ENCODE measurements around the gene AP2B1.
"Not testable (repeated sequence)": the region's sequence is repeated elsewhere in the genome, so short reads cannot be mapped to it uniquely, and the experiment has no call there.

The AP2B1 gene

DNA sequence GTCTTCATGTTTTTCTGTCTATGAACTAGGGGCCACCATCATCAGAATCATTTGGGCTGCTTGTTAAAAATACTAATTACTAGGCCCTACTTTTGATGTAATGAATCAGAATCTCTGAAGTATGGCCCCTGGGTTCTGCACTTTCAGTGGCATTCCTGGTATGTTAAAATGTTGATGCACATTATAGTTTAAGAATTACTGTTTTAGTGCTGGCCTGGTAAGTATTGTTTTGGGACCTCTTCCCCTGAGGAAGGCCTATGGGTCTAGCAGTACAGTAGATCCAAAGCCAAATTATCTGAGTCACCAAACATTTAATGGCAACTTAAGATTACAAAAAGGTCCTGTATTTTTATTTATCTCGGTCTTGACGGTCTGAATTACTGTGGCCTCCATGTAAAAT is 58.8 kb downstream of the AP2B1 start:
- DNase-seq, result no peak

DNA sequence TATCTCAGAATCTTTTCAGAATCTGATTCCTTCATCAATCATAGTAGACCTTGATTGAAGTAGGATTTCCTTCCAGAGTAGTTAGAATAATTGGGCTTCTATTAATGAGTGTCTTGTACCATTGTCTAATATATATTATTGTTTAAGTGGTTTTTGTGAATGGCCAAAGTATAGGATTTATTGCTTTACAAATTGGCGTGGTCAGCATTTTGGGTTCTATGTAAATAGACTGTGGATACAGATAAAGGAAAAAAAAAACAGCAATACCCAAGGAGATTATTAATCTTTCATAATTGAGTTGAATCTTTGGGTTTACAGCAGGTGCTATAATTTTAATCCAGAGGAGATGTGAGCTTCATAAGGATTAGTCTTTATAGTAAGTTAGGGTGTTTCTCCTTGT is 64.3 kb downstream of the AP2B1 start:
- DNase-seq, result no peak

DNA sequence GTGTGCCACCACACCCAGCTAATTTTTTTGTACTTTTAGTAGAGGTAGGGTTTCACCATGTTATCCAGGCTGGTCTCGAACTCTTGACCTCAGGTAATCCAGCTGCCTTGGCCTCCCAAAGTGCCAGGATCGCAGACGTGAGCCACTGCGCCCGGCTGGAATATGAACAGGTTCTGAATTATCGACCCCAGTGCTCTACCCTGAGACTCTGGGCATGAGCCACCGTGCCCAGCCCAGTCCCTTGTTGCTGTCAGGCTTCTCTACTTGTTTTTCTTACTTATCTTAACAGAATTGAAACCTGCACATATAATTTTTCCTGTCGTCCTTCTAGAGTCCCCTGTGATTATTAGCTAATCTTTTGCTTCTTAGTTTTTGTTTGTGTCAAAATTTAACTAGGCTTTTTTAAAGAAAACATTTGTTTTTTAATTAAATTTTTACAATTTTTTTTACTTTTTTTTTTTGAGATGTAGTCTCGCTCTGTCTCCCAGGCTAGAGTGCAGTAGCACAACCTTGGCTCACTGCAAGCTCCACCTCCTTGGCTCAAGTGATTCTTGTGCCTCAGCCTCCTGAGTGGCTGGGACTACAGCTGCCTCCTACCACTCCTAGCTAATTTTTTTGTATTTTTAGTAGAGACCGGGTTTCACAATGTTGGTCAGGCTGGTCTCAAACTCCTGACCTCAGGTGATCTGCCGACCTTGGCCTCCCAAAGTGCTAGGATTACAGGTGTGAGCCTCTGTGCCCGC is 66.7 kb downstream of the AP2B1 start:
- DNase-seq, result no peak

- DNase-seq, result no peak
Measured at GRCh38 chr17:35655303-35655702, 68.2 kb downstream of the AP2B1 start.

DNA sequence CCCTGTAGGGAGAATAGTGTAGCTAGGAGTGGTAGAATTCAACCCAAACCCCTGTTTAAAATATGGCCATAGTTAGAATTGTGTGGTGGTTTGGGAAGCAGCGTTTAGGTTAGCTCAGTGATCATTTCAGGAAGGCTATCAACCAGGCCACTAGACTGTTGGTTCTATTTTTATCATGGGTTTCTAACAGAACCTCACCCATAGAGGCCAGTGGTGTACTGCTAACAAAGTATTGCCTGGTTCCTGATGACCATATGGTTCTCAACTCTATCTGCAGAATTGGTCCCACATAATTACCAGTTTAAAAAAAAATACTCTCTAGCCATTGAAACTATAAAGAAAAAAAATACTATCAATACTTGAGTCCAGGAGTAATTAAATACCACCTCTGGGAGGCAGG is 73.8 kb downstream of the AP2B1 start:
- no peak for DNase-seq

DNA sequence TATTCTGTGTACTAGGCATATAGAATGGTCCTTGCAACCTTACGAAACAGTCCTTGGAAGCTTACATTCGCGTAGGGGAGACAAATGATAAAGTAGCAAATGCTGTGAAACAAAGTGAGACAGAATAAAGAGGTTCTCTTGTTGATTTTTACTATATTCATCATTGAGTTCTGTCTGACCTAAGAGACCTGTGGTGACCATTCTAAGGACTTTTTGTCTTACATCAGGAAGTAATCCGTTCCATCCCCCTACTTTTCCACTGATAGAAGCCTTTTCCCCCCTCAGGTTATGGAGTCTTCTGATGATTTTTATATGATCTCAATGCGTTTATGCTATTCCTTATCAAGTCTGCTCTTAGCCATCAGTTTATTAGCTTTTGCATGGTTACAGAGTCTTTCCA is 77.6 kb downstream of the AP2B1 start:
- DNase-seq, result no peak

DNA sequence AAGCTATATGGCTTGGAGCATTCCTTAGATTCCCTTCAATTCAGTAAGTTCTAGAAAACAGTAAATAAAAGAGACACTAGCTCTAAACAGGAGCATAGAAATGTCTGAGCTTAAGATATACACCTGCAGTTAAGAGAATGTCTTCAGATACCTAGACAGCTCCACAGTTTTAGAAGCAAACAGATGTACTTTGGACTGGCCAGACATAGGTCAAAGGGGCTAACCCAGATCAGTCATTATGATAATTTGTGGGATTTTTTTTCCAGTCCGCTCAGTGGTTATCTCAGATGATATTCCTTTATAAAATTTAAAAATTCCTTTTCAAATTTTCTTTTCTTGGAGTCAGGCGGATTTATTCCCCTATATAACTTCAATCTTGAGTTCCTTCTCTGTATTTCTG is 78.5 kb downstream of the AP2B1 start:
- DNase-seq, result no peak

GRCh38 chr17:35666070-35666469 is 78.9 kb downstream of the AP2B1 start:
- no peak for DNase-seq

DNA sequence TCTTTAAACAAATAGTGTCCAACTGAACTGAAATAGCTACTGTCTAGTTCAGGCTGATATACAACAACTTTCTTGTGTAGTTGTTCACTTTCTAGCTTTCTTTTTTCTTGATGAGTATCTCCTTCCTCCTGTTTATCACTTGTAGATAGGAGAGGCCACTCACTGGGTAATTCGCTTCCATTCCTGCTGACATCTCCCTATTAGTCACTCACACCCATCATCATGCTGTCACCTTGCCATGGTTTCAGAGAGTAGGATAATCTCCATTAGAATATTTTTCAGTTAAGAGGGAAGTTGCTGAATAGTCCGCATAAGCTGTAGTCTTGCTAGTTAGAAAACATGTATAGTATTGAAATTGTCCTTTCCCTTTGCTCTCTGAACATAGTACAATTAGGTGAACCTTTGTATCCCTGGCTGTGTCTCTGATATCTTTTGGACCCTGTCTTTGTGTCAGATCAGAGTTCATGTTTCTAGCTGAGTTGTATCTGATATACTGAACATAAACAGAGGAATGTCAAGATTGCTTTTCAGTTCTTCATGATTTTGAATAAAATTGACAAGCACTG is 79.9 kb downstream of the AP2B1 start:
- no peak for DNase-seq

- no peak for DNase-seq
Measured at GRCh38 chr17:35668802-35669201, 81.7 kb downstream of the AP2B1 start.

DNA sequence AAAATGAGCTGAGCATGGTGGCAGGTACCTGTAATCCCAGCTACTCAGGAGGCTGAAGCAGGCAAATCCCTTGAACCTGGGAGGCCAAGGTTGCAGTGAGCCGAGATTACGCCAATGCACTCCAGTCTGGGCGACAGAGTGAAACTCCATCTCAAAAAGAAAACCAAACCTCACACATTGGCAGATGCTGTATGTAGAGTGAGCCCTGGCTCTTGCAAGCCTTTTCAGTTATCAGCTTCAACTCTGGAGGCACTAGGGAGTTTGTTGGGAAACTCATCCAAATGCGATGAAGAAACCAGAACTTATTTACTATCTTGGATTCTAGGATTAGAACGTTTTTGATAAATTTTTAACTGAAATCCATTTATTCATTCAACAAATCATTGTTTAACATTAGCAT is 87.4 kb downstream of the AP2B1 start:
- no peak for DNase-seq

DNA sequence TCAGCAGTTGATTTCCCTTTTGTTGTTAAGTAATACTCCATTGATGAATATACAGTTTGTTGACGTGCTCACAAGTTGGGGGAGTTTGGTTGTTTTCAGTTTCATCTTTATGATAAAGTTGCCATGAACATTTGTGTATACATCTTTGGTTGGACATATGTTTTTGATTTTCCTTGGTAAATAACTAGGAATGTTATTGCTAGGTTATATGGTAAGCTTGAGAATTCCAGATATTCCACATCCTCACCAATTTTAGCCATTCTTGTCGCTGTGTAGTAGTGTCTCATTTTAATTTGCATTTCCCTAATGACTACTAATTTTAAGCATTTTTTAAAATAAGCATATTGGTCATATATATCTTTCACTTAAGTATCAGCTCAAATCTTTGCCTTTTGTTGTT is 89.3 kb downstream of the AP2B1 start:
- no peak for DNase-seq

- no peak for DNase-seq
Measured at GRCh38 chr17:35679007-35679682, 92.0 kb downstream of the AP2B1 start.

- DNase-seq, result no peak
Measured at GRCh38 chr17:35683591-35683990, 96.5 kb downstream of the AP2B1 start.

DNA sequence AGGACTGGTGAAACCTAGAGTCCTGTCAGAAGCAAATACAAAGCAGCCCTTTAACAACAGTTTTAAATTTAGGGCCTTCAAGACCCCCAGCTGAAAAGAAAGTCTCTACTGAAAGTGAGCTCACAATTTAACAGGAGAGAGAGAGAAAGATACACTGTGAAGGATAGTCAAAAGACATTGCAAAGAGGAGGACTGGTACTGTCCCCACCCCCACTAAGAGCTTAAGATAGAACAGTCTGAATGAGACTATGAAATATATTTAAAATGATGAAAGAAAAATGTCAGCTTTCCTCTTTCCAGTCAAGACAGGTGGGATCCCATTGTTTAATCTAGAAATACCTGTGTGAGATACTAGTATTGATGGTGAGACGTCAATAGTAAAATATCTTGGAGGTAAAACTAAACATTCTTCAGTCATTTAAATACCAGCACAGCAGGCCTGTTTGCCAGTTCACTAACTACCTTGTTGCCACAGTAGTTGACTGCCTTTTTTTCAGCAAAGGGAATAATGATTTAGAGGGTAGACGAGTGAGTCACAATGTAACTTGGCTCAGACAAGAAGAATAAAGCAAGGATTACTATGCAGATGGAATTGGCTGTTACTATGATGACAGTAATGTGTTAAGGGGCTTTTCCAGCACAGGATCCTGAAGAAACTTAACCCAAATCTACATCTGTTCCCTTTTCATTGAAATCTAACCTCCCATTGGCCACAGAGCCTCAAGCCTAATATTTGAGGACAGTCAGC is 97.1 kb downstream of the AP2B1 start:
- no peak for DNase-seq

DNA sequence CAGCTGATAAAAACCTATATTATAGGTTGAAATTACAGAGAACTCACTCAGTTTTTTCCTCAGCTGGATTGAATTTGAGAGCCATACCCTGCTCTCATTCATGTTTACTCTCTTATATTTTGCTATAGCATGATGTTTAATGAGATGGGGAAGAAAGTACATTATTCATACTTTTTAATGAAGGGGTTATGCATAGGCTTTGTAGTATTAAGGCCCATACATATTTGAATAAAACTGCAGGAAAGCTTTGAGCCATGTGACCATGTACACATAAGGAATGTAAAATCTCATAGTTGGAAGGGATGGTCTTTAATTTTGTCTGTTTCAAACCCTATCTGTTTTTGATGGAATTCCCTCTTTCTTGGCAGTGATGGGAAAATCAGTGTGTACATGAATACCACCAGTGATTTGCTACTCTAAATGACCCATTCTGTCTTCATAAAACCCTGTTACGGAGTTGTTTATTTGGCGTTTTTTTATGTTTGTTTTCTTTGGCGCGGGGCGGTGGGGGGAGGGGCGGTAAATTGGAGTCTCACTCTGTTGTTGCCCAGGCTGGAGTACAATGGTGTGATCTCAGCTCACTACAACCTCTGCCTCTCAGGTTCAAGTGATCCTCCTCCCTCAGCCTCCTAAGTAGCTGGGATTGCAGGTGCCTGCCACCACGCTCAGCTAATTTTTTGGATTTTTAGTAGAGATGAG is 105.5 kb downstream of the AP2B1 start:
- no peak for DNase-seq

DNA sequence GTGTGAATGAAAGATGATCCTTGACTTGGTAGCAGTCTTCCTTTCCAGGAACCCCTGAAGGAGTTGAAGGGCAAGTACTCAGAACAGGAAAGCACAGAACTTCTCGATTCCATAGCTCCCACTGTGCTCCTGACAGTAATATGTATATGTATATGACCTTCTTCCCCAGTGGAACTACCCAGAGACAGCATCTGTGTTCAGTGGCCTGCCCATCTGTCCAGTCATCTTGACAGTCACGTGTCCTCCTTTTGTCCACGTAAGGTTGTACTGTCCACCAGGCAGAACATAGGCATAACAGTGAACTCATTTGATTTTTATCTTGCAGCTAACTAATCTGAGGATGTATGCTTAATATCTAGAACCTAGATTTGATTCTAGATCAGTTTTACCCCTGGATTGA is 106.5 kb downstream of the AP2B1 start:
- DNase-seq, result no peak

GRCh38 chr17:35694906-35695305 is 107.8 kb downstream of the AP2B1 start:
- no peak for DNase-seq

GRCh38 chr17:35695613-35696012 is 108.5 kb downstream of the AP2B1 start:
- DNase-seq, result no peak

DNA sequence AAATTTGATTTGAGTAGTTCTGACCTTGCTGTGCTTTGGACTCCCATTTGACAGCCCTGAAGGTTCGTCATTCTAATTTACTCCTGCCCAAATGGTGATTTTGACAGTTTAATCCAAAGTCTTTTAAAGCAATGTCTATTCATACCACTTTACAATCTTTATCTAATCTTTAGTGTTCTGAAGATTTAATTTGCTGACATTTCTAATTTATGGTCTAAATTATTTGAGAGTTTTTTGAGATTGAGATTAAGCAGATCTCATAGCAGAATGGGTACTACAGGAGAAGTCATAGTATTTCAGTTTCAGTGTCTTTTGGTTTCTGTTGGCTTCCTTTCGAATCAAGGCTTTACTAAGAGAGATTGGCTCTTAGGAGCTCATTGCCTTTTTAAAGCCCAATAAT is 111.7 kb downstream of the AP2B1 start:
- no peak for DNase-seq

DNA sequence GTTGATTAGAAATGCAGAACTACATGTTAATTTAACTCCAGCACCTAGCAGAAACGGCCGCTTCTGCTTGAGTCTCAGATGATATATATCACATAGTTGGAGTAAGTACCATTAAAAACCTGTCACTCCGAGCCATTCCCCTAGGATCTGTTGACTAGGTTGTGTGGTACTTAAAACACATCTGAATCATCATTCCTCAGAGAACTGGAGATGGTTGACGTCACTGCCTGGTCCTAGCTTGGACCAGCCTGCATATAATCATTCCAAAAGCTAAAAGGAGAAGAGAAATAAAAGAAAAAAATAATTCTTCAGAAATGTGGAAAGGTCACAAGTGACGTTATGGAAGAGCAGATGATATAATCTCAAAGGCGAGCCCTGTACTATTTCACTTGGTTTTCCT is 113.0 kb downstream of the AP2B1 start:
- DNase-seq, result no peak

- no peak for DNase-seq
Measured at GRCh38 chr17:35701491-35701890, 114.4 kb downstream of the AP2B1 start.

DNA sequence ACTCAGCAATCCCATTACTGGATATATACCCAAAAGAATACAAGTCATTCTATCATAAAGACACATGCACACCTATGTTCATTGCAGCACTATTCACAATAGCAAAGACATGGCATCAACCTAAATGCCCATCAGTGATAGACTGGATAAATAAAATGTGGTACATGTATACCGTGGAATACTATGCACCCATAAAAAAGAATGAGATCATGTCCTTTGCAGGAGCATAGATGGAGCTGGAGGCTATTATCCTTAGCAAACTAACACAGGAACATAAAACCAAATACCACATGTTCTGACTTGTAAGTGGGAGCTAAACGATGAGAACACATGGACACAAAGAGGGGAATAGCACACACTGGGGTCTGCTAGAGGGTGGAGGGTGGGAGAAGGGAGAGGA is 116.2 kb downstream of the AP2B1 start:
- DNase-seq, result not testable (repeated sequence)
